GM12874 (cell line): Measurements from ENCODE around the gene VIT.

ENCODE experiments used
- TF ChIP-seq, protein P1 (sequence below): IDR thresholded peaks from 2 replicates; pipeline ENCODE4 v1.5.1; 2011; ENCODE audit warnings: low read depth, mild to moderate bottlenecking, control low read depth, low read length, moderate library complexity; ENCODE audit not compliant: insufficient read depth

The VIT gene

DNA sequence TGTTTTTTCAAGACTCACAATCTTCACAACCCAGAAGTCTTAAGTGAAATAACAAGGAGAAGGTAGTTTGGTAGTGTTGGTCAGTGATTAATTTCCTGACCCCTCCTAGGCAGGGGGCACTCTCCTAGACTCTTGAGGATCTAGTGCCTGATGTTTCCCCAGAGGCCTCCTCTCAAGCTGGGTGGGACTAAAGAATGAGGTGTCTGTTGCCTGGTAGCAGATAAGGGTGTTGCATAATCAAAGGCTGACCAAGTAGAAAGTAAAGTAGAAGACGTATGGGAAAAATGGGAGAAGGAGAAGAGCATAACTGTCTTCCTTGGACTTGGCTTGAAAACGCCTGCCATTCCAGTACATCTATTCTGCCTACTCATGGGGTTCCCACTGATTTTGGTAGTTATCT lies 37.8 kb downstream of the VIT start:
- TF ChIP-seq, protein P1, sequence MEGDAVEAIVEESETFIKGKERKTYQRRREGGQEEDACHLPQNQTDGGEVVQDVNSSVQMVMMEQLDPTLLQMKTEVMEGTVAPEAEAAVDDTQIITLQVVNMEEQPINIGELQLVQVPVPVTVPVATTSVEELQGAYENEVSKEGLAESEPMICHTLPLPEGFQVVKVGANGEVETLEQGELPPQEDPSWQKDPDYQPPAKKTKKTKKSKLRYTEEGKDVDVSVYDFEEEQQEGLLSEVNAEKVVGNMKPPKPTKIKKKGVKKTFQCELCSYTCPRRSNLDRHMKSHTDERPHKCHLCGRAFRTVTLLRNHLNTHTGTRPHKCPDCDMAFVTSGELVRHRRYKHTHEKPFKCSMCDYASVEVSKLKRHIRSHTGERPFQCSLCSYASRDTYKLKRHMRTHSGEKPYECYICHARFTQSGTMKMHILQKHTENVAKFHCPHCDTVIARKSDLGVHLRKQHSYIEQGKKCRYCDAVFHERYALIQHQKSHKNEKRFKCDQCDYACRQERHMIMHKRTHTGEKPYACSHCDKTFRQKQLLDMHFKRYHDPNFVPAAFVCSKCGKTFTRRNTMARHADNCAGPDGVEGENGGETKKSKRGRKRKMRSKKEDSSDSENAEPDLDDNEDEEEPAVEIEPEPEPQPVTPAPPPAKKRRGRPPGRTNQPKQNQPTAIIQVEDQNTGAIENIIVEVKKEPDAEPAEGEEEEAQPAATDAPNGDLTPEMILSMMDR = no peak

GRCh38 chr2:36737131-36737750 lies 40.7 kb downstream of the VIT start:
- TF ChIP-seq, protein P1 = no peak

- TF ChIP-seq, protein P1 = no peak
Measured at GRCh38 chr2:36740061-36740460, 43.6 kb downstream of the VIT start.

GRCh38 chr2:36741188-36741837 lies 44.8 kb downstream of the VIT start:
- TF ChIP-seq, protein P1 = no peak

GRCh38 chr2:36743954-36744353 lies 47.4 kb downstream of the VIT start:
- TF ChIP-seq, protein P1 = no peak

DNA sequence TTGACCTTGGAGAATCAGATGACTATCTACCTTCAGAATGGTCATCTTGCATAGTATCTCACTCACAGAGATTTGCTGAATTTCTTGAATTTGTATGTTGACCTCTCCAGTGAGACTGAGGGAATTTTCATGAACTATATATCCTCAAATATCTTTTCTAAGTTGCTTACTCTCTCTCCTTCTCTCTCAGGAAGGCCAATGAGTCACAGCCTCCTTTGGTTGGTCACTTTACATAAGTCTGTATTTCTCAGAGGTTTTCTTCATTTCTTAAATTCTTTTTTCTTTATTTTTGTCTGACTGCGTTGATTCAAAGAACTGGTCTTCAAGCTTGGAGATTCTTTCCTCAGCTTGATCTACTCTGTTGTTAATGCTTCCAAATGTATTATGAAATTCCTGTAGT lies 51.7 kb downstream of the VIT start:
- TF ChIP-seq, protein P1 = no peak

GRCh38 chr2:36750101-36750500 lies 53.6 kb downstream of the VIT start:
- TF ChIP-seq, protein P1 = no peak
